ENCODE data around the gene NDUFS6. TPM values are rescaled to one million over a fixed set of nuclear protein-coding genes. Genes with fewer than 3 reads are reported as not detected.
"Not testable (repeated sequence)": the region's sequence is repeated elsewhere in the genome, so short reads cannot be mapped to it uniquely, and the experiment has no call there.

NDUFS6 gene
- total and polyA plus RNA-seq, 2 of the 4 experiments (the other 2 are of a cell fraction) = 10.4 to 69.0 TPM

DNA sequence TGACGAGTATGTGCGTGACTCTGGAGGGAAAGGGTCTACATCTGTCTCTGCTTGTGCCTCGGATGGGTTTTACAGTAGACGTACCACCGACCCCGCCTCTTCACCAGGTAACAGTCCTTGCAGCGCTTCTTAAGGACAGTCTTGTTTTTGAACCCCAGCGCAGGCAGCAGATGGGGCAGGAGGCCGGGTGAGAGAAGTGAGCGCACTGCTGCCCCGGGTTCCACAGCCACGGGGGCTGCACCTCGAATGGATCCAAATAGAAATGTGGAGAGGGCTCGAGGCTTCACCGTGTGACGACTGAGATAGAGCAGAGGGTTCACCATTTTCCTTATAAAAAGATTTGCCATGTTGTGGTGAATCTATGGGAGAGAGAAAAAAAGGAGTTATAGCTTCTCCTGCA is 2.6 kb upstream of the NDUFS6 start:
- DNase-seq; H2BK20ac ChIP-seq (ENCODE audit: low read depth, low read length); dilution Hi-C loops (cut with HindIII; ENCODE audit: low sequenced_read_pairs, unreplicated experiment); H2AFZ ChIP-seq (replicated peaks; ENCODE audit: low read length, poor library complexity); CTCF ChIA-PET; H3K27me3 ChIP-seq (ENCODE audit: control insufficient read depth, insufficient read depth, low read length); ATAC-seq (ENCODE audit: low read depth); POLR2A ChIA-PET (ENCODE audit: unreplicated experiment); H3K18ac ChIP-seq (ENCODE audit: low read depth, low read length); H3K9me3 ChIP-seq (ENCODE audit: control insufficient read depth, insufficient read depth, low read length); BruUV-seq (replicated peaks); H4K20me1 ChIP-seq (ENCODE audit: insufficient read depth, low read length): not testable (repeated sequence)
- Histone ChIP-seq H2AK9ac (replicated peaks; ENCODE audit: low read depth, low read length, poor library complexity) (peak overlapping the region; percentile 98), H3K4me2 (ENCODE audit: low read depth, low read length) (peak overlapping the region; percentile 96), H4K5ac (ENCODE audit: low read depth, low read length) (0 out of 2 replicates have a peak overlapping the region, but pooled peaks have one; percentile 1), H3K9ac (ENCODE audit: low read depth, low read length) (peak overlapping the region; percentile 99), H4K8ac (ENCODE audit: low read depth in 2 of 2, low read length in 2 of 2) (peak overlapping the region; percentile 55 to 84; a peak in 2 of 4 replicates), H3K4me3 (ENCODE audit: insufficient read depth, low read depth, low read length) (peak overlapping the region; percentile 67), H3K79me1 (ENCODE audit: low read depth in 1 of 2, low read length in 2 of 2) (peaks cover 35 to 81% of the 10 kb centered on the region in 2 experiments), H4K91ac (ENCODE audit: insufficient read depth, low read depth, low read length) (peak overlapping the region; percentile 62; the same call in 1 of the 2 replicates), H3K36me3 (ENCODE audit: control insufficient read depth, insufficient read depth, low read length) (peaks cover 31% of the 10 kb centered on the region), H2BK15ac (ENCODE audit: low read depth, low read length) (0 out of 3 replicates have a peak overlapping the region, but pooled peaks have one; percentile 34), H3K4ac (ENCODE audit: low read depth, low read length) (peak overlapping the region; percentile 89), H2BK120ac (ENCODE audit: low read depth, low read length) (peak overlapping the region; percentile 77; the same call in 1 of the 2 replicates), H2AK5ac (ENCODE audit: low read depth, low read length) (peak overlapping the region; percentile 96; the same call in 1 of the 2 replicates), H3K23ac (ENCODE audit: low read depth, low read length) (peak overlapping the region; percentile 96), H3K14ac (replicated peaks; ENCODE audit: low read depth, low read length) (peak overlapping the region; percentile 92), H3K4me1 (ENCODE audit: control insufficient read depth, insufficient read depth, low read length) (peaks cover 21% of the 10 kb centered on the region), H3K56ac (ENCODE audit: extremely low read depth, insufficient read depth, low read length) (peak overlapping the region; percentile 47; the same call in 1 of the 2 replicates), H2BK5ac (ENCODE audit: low read depth, low read length, poor library complexity, severe bottlenecking) (peak overlapping the region; percentile 78), H3K9me1 (ENCODE audit: insufficient read depth, low read length) (peaks cover 12% of the 10 kb centered on the region; the same call in 1 of the 2 replicates), H3K27ac (ENCODE audit: insufficient read depth, low read length) (peak overlapping the region; percentile 84)
- in situ Hi-C loops (cut with MboI; ENCODE audit: low sequenced_read_pairs) = loop anchor here (25.0 kb wide), 1 partner anchor 836 kb away; no protein-coding TSS in a partner anchor
- WGBS, 2 experiments (ENCODE audit: extremely low coverage in 2 of 2, insufficient read length in 1 of 2) = no CpG with 5 or more reads among the region's 16 CpGs
- intact Hi-C loops (cut with micrococcal nuclease) = loop anchor here (2.0 kb wide), 1 partner anchor 26 kb away; no protein-coding TSS in a partner anchor

Data from IMR-90 (cell line).